Measurements from ENCODE around the gene CARNS1.

The CARNS1 gene

DNA sequence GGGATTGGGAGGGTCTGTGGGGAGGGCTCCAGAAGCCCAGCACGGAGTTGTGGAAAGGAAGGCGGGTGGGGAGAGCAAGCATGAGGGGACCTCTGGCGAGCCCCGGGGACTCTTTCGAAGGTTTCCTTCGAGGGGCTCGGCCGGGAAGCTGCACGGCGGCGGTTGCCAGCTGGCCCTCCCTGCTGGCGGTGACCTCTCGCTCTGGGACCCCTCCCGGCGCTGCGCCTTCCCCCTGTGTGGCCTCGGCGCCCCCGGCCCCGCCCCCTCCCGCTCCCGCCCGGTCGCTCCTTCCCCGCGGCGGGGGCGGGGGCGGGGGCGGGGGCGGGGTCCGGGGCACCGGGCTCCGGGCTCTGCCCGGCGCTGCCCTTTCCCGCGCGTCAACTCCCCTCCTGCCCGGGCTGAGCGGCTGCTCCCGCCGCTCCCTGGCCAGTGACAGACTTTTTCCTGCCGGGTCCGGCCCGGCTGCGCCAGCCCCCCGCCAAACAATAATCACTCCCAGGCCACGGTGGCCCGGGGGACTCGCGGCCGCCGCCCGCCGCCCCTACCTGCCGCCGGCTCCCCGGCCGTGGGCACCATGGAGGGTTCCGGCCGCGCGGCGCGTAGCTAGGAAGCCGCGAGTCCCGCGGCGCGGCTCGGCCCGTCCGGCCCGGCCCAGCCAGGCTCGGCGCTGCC, 43.0 kb upstream of the CARNS1 start:
- Histone ChIP-seq H2AFZ (ENCODE audit: low read depth, low read length) (peak overlapping the region; percentile 70), H3K4me1 (ENCODE audit: insufficient read depth, low read length) (peaks cover 48% of the 10 kb centered on the region), H3K36me3 (ENCODE audit: insufficient read depth, low read length) (no peaks in the 10 kb centered on the region), H3K27me3 (ENCODE audit: insufficient read depth, low read length) (no peaks in the 10 kb centered on the region), H3K4me3 (ENCODE audit: low read length) (peak overlapping the region; percentile 55), H3K9me3 (ENCODE audit: low read length) (no peaks in the 10 kb centered on the region)

DNA sequence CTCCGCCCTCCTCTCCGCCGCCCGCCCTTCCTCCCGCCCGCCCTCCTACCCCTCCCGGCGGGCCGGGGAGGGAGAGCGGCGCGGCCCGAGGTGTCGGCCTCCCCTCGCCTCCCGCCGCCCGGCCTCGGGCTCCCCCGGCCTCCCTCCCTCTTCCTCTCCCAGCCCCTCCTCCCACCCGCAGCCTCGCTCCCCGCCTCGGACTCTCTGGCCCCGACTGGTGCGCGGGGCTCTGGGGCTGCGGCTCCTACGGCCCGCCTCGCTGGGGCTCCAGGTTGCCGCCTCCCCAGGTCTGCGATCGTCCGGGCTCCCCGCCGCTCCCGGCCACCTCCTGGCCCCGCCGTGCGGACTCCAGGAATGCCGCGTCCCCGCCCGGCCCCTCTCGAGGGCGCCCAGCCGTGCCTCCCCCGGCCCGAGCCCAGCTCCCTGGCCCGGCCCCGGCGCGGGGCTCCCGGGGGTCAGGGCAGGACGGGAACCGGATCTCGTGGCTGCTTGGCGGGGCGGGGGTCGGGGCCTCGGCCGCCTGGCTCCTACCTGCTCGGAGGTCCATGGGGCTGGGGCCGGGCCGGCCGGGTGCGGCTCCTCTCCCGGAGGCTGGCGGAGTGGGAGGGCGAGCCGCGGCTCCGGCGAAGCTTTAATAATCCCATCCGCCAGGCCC, 42.4 kb upstream of the CARNS1 start, which contains the start of gene CLCF1:
CLCF1 (minus strand) TSS at position 606 of the 655 bp plus-strand sequence; CDS start at position 547, 59 bp downstream.
- no peaks in the 10 kb centered on the region for H3K36me3 ChIP-seq (ENCODE audit: insufficient read depth, low read length)
- peaks cover 48% of the 10 kb centered on the region for H3K4me1 ChIP-seq (ENCODE audit: insufficient read depth, low read length)
- H3K27me3 ChIP-seq (ENCODE audit: insufficient read depth, low read length): no peaks in the 10 kb centered on the region
- H3K9me3 ChIP-seq (ENCODE audit: low read length): no peaks in the 10 kb centered on the region
- H2AFZ ChIP-seq (ENCODE audit: low read depth, low read length): peak within 1 kb of the TSS; percentile 70
- H3K4me3 ChIP-seq (ENCODE audit: low read length): peak within 1 kb of the TSS; percentile 55

DNA sequence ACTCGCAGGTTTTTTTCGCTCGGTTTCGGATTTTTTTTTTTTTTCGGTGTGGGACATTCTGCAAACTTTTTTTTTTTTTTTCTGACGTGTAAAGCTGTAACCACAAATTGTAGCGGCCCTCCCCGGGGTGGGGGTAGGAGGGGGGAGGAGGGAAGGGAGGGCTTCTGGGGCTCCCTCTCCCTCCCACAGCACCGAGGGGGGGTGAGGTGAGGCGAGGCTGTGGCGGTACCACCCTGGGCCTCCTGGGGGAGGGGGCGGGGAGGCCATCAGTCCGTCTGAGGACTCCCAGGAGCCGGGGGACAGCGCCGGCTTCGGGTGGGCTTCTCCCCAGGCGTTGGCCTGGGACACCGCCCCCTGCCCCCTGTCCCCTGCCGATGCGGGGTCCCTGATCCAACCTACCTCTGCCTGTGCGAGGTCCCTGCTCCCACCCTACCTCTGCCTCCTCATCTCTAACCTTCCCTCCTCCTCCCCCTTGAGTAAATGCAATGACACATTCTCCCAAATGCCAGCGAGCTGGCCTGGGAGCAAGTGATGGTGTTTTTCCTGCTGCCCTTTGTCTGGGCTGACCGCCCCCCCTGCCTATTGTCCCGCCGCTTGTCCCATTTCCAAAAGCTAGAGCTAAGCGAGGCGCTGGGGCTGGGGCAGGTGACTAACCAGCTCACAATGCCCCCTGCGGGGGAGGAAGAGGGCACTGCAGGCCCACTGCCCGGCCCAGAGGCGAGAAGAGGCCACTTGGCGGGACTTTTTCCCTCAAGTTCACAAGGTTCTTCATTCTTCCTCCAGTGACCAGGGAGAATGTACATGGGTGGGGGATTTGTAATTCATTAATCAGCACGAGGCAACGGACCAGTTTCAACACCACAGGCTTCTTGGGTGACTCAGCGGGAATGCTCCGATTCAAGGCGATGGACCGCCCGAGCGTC, 41.6 kb upstream of the CARNS1 start:
- Histone ChIP-seq H3K4me1 (ENCODE audit: insufficient read depth, low read length) (peaks cover 48% of the 10 kb centered on the region), H3K9me3 (ENCODE audit: low read length) (no peaks in the 10 kb centered on the region), H3K27me3 (ENCODE audit: insufficient read depth, low read length) (no peaks in the 10 kb centered on the region), H2AFZ (ENCODE audit: low read depth, low read length) (peak overlapping the region; percentile 70), H3K36me3 (ENCODE audit: insufficient read depth, low read length) (no peaks in the 10 kb centered on the region), H3K4me3 (ENCODE audit: low read length) (peak overlapping the region; percentile 55)

DNA sequence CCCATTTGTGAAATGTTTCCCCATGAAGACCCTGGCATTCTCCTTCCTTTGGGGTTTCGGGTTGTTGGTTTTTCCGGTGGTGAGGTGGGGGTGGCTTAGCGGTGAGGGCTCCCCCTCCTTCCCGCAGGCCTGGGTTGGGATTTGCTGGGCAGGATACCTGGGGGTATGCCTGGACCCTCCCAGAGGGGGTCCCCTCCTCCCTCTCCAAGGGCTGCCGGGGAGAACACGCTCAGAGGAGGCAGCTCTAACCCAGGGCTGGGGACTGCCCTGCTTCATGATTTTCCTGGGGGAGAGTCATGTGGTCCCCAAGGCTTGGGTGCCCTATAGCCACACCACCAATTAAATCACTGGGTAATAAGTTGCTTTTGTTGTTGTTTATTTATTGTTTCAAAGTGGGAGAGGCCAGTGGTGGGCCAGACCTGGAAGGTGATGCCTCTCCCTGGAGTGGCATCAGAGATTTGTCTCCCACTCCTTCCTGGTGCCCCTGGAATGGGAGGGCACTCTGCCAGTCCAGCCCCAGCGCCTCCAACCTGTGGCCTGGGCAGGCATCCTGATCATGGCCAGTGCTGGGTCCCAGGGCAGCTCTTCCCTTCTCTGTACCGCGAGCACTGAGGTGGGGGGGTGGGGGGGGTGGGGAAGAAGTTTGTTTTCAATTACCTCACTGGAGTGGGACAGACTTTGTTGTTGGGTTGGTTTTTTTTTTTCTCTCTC, 40.8 kb upstream of the CARNS1 start:
- H3K27me3 ChIP-seq (ENCODE audit: insufficient read depth, low read length): no peaks in the 10 kb centered on the region
- H3K4me3 ChIP-seq (ENCODE audit: low read length): peak overlapping the region; percentile 55
- H2AFZ ChIP-seq (ENCODE audit: low read depth, low read length): peak overlapping the region; percentile 18
- H3K36me3 ChIP-seq (ENCODE audit: insufficient read depth, low read length): no peaks in the 10 kb centered on the region
- H3K4me1 ChIP-seq (ENCODE audit: insufficient read depth, low read length): peaks cover 48% of the 10 kb centered on the region
- H3K9me3 ChIP-seq (ENCODE audit: low read length): no peaks in the 10 kb centered on the region

DNA sequence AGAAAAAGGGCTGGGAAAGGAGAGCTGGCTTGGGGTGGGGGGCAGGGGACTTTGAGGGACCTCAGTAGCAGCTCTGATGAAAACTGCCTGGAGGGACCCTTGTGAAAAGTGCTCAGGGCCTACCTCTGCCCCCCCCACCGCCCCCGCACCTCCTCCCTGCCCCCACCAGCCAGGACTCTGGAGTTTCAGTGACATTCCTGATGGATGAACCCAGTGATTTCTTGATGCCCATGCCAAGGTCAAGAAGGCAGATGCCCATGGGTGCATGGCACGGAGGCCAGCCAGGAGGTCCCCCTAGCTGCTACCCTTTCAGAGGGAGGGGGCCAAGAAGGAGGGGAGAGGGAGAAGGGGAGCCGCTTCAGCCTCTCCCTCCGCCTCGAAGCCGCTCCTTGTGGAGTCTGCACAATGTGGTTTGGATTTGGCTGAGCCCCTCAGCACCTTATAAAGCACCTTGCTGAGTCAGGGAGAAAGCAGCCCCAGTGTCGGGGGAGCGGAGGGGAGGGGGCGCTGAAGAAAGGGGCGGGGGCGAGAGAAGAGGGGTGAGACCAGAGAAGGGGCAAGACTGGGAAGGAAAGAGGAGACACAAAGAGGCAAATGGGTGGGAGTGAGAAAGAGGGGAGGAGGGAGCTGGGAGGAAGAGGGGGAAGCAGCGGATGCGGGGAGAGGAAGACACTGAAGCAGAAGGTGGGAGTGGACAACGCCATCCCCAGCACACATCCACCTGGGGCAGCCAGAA, 40.0 kb upstream of the CARNS1 start:
- Histone ChIP-seq H3K4me3 (ENCODE audit: low read length) (no peak overlapping the region), H3K36me3 (ENCODE audit: insufficient read depth, low read length) (no peaks in the 10 kb centered on the region), H3K27me3 (ENCODE audit: insufficient read depth, low read length) (no peaks in the 10 kb centered on the region), H3K4me1 (ENCODE audit: insufficient read depth, low read length) (peaks cover 47% of the 10 kb centered on the region), H3K9me3 (ENCODE audit: low read length) (no peaks in the 10 kb centered on the region), H2AFZ (ENCODE audit: low read depth, low read length) (no peak overlapping the region)

DNA sequence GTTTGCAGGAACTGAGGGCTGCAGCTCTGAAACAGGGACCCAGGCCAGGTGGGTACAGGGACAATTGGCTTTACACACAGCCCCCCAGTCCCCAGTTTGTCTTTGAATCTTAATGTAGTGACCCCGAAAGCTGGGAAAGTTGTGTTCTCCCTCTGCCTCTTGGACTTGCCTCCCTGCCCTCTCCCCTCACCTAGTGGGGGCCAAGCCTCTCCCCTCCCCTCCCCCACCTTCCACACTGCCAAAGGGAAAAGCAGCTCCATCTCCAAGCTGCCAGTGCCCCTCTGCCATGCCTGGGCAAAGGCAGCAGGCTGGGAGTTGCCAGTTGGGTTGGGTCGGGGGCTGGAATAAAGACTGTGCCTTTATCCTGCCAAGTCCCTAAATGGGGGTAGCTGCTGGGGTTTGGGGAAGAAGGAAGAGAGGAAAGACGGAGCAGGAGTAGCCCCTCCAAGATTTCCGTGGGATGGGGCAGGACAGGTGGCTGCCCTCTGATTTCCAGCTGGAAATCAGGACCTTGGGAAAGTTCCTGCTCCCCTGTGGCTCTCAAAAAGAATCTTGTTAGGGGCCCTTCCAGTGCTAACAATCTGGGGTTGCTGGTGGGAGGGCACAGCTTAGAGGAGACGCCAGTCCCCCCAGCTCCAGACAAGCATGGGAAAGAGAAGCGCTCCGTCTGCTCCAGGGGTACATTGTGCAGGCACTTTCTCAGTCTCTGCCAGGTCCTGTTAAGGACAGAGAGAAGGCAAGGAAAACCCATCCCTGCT, 39.2 kb upstream of the CARNS1 start:
- H3K9me3 ChIP-seq (ENCODE audit: low read length): no peaks in the 10 kb centered on the region
- no peaks in the 10 kb centered on the region for H3K36me3 ChIP-seq (ENCODE audit: insufficient read depth, low read length)
- no peak overlapping the region for H3K4me3 ChIP-seq (ENCODE audit: low read length)
- H3K27me3 ChIP-seq (ENCODE audit: insufficient read depth, low read length): no peaks in the 10 kb centered on the region
- no peak overlapping the region for H2AFZ ChIP-seq (ENCODE audit: low read depth, low read length)
- peaks cover 40% of the 10 kb centered on the region for H3K4me1 ChIP-seq (ENCODE audit: insufficient read depth, low read length)

DNA sequence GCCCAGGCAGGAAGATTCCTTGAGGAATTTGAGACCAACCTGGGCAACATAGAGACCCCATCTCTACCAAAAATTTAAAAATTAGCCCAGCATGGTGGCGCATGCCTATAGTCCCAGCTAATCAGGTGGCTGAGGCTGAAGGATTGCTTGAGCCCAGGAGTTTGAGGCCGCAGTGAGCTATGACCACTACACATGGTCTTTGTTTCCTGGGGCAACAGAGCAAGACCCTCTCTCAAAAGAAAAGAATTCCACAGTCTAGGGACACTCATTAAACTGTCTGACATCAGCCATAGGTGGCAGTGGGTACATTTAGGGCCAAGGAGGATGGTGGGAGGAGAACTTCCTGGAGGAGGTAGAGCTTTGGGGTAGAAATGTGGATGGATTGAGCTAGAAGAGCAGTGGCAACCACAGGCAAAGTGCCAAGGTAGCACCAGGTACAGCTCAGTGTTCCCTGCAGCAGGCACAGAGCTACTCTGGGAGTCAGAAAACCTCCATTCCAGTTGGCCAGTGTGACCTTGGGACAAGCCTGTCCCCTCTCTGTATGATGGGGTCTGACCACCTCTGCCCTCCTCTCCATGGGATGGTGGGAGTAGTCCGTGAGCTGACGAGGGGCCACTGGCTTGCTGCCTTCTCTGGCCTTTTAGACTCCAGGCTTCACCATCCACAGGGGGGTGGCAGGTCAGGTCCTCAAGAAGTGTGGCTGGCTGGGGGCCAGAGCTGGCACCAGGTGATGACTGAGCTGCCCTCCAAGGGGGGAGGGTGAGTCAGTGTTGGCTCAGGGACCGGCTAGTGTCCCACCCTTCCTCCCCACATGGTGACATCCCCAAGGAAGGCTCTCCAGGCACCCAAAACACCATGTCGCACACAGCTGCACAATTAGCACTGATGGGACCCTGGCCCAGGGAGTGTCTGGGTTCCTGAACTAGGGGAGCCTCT, 38.3 kb upstream of the CARNS1 start:
- Histone ChIP-seq H3K4me3 (ENCODE audit: low read length) (no peak overlapping the region), H2AFZ (ENCODE audit: low read depth, low read length) (no peak overlapping the region), H3K27me3 (ENCODE audit: insufficient read depth, low read length) (no peaks in the 10 kb centered on the region), H3K4me1 (ENCODE audit: insufficient read depth, low read length) (peaks cover 31% of the 10 kb centered on the region), H3K9me3 (ENCODE audit: low read length) (no peaks in the 10 kb centered on the region), H3K36me3 (ENCODE audit: insufficient read depth, low read length) (no peaks in the 10 kb centered on the region)

DNA sequence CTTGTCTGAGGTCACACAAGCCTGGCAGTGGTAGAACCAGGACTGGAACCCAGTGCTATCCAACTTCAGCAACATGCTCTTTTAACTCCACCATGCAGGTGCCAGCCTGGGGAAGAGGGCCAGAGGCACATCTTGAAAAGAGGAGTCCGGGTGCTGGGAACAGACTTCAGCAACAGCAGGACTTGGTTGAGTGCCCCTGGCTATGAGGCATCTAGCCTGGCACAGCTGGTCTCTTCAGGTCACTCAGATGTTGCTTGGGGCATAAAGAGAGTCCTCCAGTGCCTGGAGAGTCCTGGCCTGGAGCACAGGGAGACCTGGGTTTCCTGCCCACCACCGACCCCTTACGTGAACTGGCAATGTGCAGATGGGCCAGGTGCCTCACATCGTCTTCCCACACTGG, 36.9 kb upstream of the CARNS1 start:
- H3K27me3 ChIP-seq (ENCODE audit: insufficient read depth, low read length): no peaks in the 10 kb centered on the region
- H2AFZ ChIP-seq (ENCODE audit: low read depth, low read length): no peak overlapping the region
- no peaks in the 10 kb centered on the region for H3K36me3 ChIP-seq (ENCODE audit: insufficient read depth, low read length)
- peaks cover 26% of the 10 kb centered on the region for H3K4me1 ChIP-seq (ENCODE audit: insufficient read depth, low read length)
- H3K4me3 ChIP-seq (ENCODE audit: low read length): no peak overlapping the region
- no peaks in the 10 kb centered on the region for H3K9me3 ChIP-seq (ENCODE audit: low read length)

DNA sequence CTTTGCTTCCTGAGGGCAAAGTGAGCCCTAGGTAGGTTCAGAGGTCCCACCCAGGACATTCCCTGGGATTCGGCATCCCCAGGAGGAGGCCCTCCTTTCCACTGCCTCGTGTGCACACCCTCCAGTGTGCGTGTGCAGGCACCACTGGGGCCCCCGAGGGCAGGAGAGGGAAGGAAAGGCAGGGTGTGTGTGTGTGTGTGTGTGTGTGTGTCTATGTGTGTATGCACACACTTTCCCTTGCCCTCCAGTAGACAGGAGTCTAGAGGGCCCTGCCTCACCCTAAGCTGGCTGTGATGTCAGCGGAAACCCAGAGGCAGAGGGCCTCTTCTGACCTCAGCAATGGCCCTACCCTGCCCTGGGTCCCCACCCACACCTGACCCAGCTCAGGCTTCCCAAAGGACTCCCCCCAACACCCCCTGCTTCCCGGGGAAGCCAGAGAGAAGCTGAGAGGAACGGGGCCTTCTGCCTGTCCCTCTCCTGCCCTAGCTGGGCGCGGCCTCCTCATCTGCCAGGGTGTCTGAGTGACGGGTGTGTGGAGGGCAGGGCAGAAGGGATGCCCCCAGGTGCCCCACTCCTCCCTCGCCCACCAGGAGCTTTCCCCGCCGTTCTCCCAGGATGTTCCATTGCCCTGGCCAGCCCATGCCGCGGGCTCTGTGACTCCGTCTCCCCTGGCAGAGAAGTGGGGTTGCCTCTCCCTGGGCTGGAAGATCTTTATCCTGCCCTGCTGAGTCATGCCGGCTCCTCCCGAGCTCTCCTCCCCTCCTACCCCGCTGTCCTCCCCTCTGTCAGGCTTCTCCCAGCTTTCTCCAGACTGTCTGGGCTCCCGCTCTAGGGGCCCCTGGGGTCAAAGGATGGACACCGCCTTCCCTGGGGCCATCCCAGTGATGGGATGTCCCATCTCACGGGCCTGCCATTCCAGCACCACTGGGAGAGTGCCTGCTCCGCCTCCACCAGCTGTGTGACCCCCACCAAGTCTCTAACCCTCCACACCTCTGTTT, 36.1 kb upstream of the CARNS1 start:
- H3K9me3 ChIP-seq (ENCODE audit: low read length): no peaks in the 10 kb centered on the region
- no peak overlapping the region for H3K4me3 ChIP-seq (ENCODE audit: low read length)
- no peaks in the 10 kb centered on the region for H3K36me3 ChIP-seq (ENCODE audit: insufficient read depth, low read length)
- no peaks in the 10 kb centered on the region for H3K27me3 ChIP-seq (ENCODE audit: insufficient read depth, low read length)
- H2AFZ ChIP-seq (ENCODE audit: low read depth, low read length): no peak overlapping the region
- peaks cover 18% of the 10 kb centered on the region for H3K4me1 ChIP-seq (ENCODE audit: insufficient read depth, low read length)

DNA sequence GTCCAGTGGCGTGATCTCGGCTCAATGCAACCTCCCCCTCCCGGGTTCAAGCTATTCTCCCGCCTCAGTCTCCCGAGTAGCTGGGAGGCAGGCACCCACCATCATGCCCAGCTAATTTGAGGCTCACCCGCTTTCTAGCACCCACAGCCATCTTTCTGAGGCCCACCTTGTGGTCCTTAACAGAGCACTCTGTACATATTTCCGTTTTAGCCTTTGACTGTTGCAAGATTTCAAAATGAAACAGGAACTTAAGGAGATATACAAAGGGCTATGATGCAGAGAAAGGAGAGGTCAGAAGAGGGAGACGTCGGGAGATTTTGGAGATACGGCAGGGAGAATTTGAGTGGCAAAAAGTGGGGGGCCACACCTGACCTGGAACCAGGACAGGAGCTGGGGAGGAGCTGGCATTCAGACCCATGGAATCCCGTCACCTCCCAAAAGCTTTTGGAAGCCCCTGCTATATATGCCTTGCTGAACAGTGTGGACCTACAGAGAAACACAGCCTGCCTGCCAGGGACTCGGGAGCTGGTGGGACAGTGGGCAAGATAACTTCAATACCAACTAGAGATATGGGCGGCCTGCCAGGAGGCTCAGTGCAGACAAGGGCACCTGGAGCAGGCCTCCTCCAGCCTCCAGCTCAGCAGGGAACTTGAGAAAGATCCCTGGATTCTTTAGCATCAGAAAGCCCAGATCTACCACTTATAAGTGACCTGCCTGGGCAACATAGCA, 34.1 kb upstream of the CARNS1 start:
- no peaks in the 10 kb centered on the region for H3K9me3 ChIP-seq (ENCODE audit: low read length)
- no peaks in the 10 kb centered on the region for H3K36me3 ChIP-seq (ENCODE audit: insufficient read depth, low read length)
- no peak overlapping the region for H2AFZ ChIP-seq (ENCODE audit: low read depth, low read length)
- H3K4me3 ChIP-seq (ENCODE audit: low read length): no peak overlapping the region
- H3K4me1 ChIP-seq (ENCODE audit: insufficient read depth, low read length): peaks cover under 1% of the 10 kb centered on the region
- no peaks in the 10 kb centered on the region for H3K27me3 ChIP-seq (ENCODE audit: insufficient read depth, low read length)
